PFSK-1 (cell line): ENCODE measurements around the gene GRAMD1C.

Experiments
- FOXP2 ChIP-seq: optimal IDR thresholded peaks from 2 replicates; pipeline ENCODE3; 2011; ENCODE audit warnings: borderline replicate concordance, control low read depth, inconsistent platforms; ENCODE audit not compliant: insufficient read depth; ENCODE audit errors: extremely low read length, extremely low read depth
- POLR2AphosphoS5 ChIP-seq: IDR thresholded peaks from 2 replicates; pipeline ENCODE4 v1.6.1; 2012; ENCODE audit warnings: low read depth, mild to moderate bottlenecking, control low read depth, low read length, moderate library complexity
- REST ChIP-seq, 2 experiments: IDR thresholded peaks; 2 replicates each; pipeline versions ENCODE4 v1.6.1 to v1.8.0; 2011 to 2012; ENCODE audit warnings: low read depth in 2 of 2, low read length in 2 of 2, control low read depth in 1 of 2, inconsistent platforms in 1 of 2, mild to moderate bottlenecking in 1 of 2, moderate library complexity in 1 of 2; ENCODE audit not compliant: insufficient read depth in 1 of 2
- SIN3A ChIP-seq: IDR thresholded peaks from 2 replicates; pipeline ENCODE4 v1.6.1; 2012; ENCODE audit warnings: mild to moderate bottlenecking, low read length, moderate library complexity, borderline replicate concordance; ENCODE audit not compliant: insufficient read depth
- TAF1 ChIP-seq: IDR thresholded peaks from 2 replicates; pipeline ENCODE4 v1.6.1; 2012; ENCODE audit warnings: low read length, control low read depth, borderline replicate concordance; ENCODE audit not compliant: insufficient read depth

- TF ChIP-seq POLR2AphosphoS5 = no peak
- TF ChIP-seq TAF1 = no peak
- no peak for TF ChIP-seq REST (IDR thresholded peaks at IDR 0.05; ENCODE audit: insufficient read depth in 1 of 2, low read depth in 2 of 2, low read length in 2 of 2)
- no peak for TF ChIP-seq SIN3A
- no peak for TF ChIP-seq FOXP2
Measured at GRCh38 chr3:113795693-113796092, 42.9 kb upstream of the GRAMD1C start.
